Liver (tissue), 9 donors: ENCODE measurements around the gene CFAP54. TPM values are rescaled to one million over a fixed set of nuclear protein-coding genes. Genes with fewer than 3 reads are reported as not detected.
"Not testable (repeated sequence)": the region's sequence is repeated elsewhere in the genome, so short reads cannot be mapped to it uniquely, and the experiment has no call there.

ENCODE experiments used
- DNase-seq: peaks from one replicate; pipeline ENCODE4 v3.0.0-alpha.2; 2017; ENCODE audit warnings: low spot score
- H3K27ac ChIP-seq, 2 donors: one replicate each; pipeline ENCODE4 v1.7.0; 2013; ENCODE audit warnings: inconsistent platforms in 2 of 2, low read length in 2 of 2, control low read depth in 1 of 2, low read depth in 1 of 2, mild to moderate bottlenecking in 1 of 2
- H3K27me3 ChIP-seq, 4 donors: one replicate each; pipeline versions ENCODE4 v1.6.1 to v1.7.0; 2013; ENCODE audit warnings: low read length in 3 of 4, inconsistent platforms in 1 of 4, mild to moderate bottlenecking in 1 of 4, moderate library complexity in 1 of 4; ENCODE audit not compliant: control insufficient read depth in 4 of 4, insufficient read depth in 4 of 4
- H3K36me3 ChIP-seq, 4 donors: one replicate each; pipeline versions ENCODE4 v1.6.1 to v1.7.0; 2013; ENCODE audit warnings: low read length in 3 of 4, mild to moderate bottlenecking in 3 of 4, low read depth in 1 of 4, moderate library complexity in 1 of 4; ENCODE audit not compliant: control insufficient read depth in 4 of 4, insufficient read depth in 3 of 4
- H3K4me1 ChIP-seq, 4 donors: one replicate each; pipeline versions ENCODE4 v1.6.1 to v1.7.0; 2013; ENCODE audit warnings: low read length in 3 of 4, mild to moderate bottlenecking in 3 of 4, moderate library complexity in 1 of 4; ENCODE audit not compliant: control insufficient read depth in 4 of 4, insufficient read depth in 4 of 4
- H3K4me3 ChIP-seq, 3 donors: one replicate each; pipeline versions ENCODE4 v1.6.1 to v1.7.0; 2013; ENCODE audit warnings: low read length in 3 of 3, control low read depth in 1 of 3, low read depth in 1 of 3, mild to moderate bottlenecking in 1 of 3
- H3K9ac ChIP-seq, 2 donors: one replicate each; pipeline ENCODE4 v1.7.0; 2013; ENCODE audit warnings: low read length in 2 of 2, mild to moderate bottlenecking in 2 of 2, moderate library complexity in 2 of 2, control low read depth in 1 of 2, low read depth in 1 of 2
- H3K9me3 ChIP-seq, 4 donors: one replicate each; pipeline versions ENCODE4 v1.6.1 to v1.7.0; 2013; ENCODE audit warnings: low read length in 3 of 4; ENCODE audit not compliant: control insufficient read depth in 4 of 4
- ATF3 ChIP-seq: IDR thresholded peaks from 2 replicates; pipeline ENCODE4 v1.6.1; 2016; ENCODE audit warnings: antibody characterized with exemption
- EGR1 ChIP-seq, 2 donors: IDR thresholded peaks; 2 replicates each; pipeline ENCODE4 v1.6.1; 2016 to 2018; ENCODE audit warnings: antibody characterized with exemption in 2 of 2, low read depth in 2 of 2
- FOXA1 ChIP-seq: IDR thresholded peaks from 2 replicates; pipeline ENCODE4 v1.6.1; 2016; ENCODE audit warnings: antibody characterized with exemption
- FOXA2 ChIP-seq: IDR thresholded peaks from 2 replicates; pipeline ENCODE4 v1.6.1; 2016; ENCODE audit warnings: antibody characterized with exemption
- HNF4A ChIP-seq, 2 donors: conservative IDR thresholded peaks; 2 replicates each; pipeline ENCODE4 v1.6.1; 2016; ENCODE audit warnings: antibody characterized with exemption in 2 of 2, mild to moderate bottlenecking in 2 of 2
- HNF4G ChIP-seq: IDR thresholded peaks from 2 replicates; pipeline ENCODE4 v1.6.1; 2016; ENCODE audit warnings: antibody characterized with exemption
- JUND ChIP-seq, 2 donors: IDR thresholded peaks; 2 replicates each; pipeline ENCODE4 v1.6.1; 2016; ENCODE audit warnings: antibody characterized with exemption in 2 of 2
- NR2F2 ChIP-seq: IDR thresholded peaks from 2 replicates; pipeline ENCODE4 v1.6.1; 2016; ENCODE audit warnings: antibody characterized with exemption
- RAD21 ChIP-seq, 2 donors: IDR thresholded peaks; 2 replicates each; pipeline ENCODE4 v1.6.1; 2016; ENCODE audit warnings: antibody characterized with exemption in 2 of 2, mild to moderate bottlenecking in 2 of 2
- REST ChIP-seq: IDR thresholded peaks from 2 replicates; pipeline ENCODE4 v1.6.1; 2016; ENCODE audit warnings: antibody characterized with exemption, mild to moderate bottlenecking
- RXRA ChIP-seq, 2 donors: IDR thresholded peaks; 2 replicates each; pipeline ENCODE4 v1.6.1; 2017 to 2018; ENCODE audit warnings: antibody characterized with exemption in 2 of 2, mild to moderate bottlenecking in 1 of 2
- SP1 ChIP-seq: IDR thresholded peaks from 2 replicates; pipeline ENCODE4 v1.6.1; 2018; ENCODE audit warnings: antibody characterized with exemption, mild to moderate bottlenecking
- TAF1 ChIP-seq: conservative IDR thresholded peaks from 2 replicates; pipeline ENCODE4 v1.6.1; 2016; ENCODE audit warnings: antibody characterized with exemption, mild to moderate bottlenecking
- YY1 ChIP-seq: IDR thresholded peaks from 2 replicates; pipeline ENCODE4 v1.6.1; 2016; ENCODE audit warnings: antibody characterized with exemption, mild to moderate bottlenecking
- ZBTB33 ChIP-seq: IDR thresholded peaks from 2 replicates; pipeline ENCODE4 v1.6.1; 2016; ENCODE audit warnings: antibody characterized with exemption
- WGBS: extraction: QIAGEN DNeasy Blood & Tissue Kit; methylation state at CpG from one replicate; pipeline ENCODE4 v1.1.7; 2013; 5-methylcytosine and 5-hydroxymethylcytosine counted together
- polyA plus RNA-seq, 2 donors: library from polyadenylated mRNA; stranded (reverse) in 1 of 2; unstranded in 1 of 2; fragments of 200-250 nt in 1 of 2; fragments of >200 nt in 1 of 2; fragmentation: Nextera tagmentation in 1 of 2; extraction: Ambion mirVana in 1 of 2; gene quantifications; one replicate each; pipeline versions ENCODE4 v1.2.1 to v1.2.3, GENCODE V29; 2013 to 2015
- total RNA-seq, 2 donors: library from RNA; depleted of rRNA; stranded (reverse); fragments of >200 nt; gene quantifications; one replicate each; pipeline ENCODE4 v1.2.3, GENCODE V29; 2014
- donor health status: healthy.
- donor health status: healthy.
- donor health status: healthy.
- donor health status: healthy.
- donor health status: healthy.

Gene CFAP54
- total and polyA plus RNA-seq, 4 donors: 0.01 to 0.19 (median 0.15) TPM

GRCh38 chr12:96456265-96456974 is 33.0 kb upstream of the CFAP54 start:
- DNase-seq: no peak
- H3K27me3 ChIP-seq: no peaks in the 10 kb centered on the region
- TF ChIP-seq JUND (IDR thresholded peaks at IDR 0.05) (no peak), TAF1 (no peak), RXRA (IDR thresholded peaks at IDR 0.05) (no peak), FOXA2 (no peak), YY1 (no peak), REST (no peak), ATF3 (no peak), NR2F2 (no peak)
- no peak overlapping the region for H3K4me3 ChIP-seq
- H3K9me3 ChIP-seq: no peaks in the 10 kb centered on the region
- H3K4me1 ChIP-seq: no peaks in the 10 kb centered on the region
- no peak overlapping the region for H3K9ac ChIP-seq
- H3K36me3 ChIP-seq: no peaks in the 10 kb centered on the region
- WGBS: 86% methylated on average over 5 of the region's 5 CpGs
- H3K27ac ChIP-seq: no peak overlapping the region

- H3K9me3 ChIP-seq: no peaks in the 10 kb centered on the region
- no peaks in the 10 kb centered on the region for H3K4me1 ChIP-seq
- no peak overlapping the region for H3K4me3 ChIP-seq
- no peaks in the 10 kb centered on the region for H3K27me3 ChIP-seq
- TF ChIP-seq HNF4G (no peak), TAF1 (no peak), ZBTB33 (no peak), EGR1 (IDR thresholded peaks at IDR 0.05; ENCODE audit: low read depth in 2 of 2) (no peak), RAD21 (IDR thresholded peaks at IDR 0.05) (no peak), SP1 (no peak), FOXA1 (no peak), HNF4A (conservative IDR thresholded peaks at IDR 0.05) (no peak)
- no peak for DNase-seq
- H3K9ac ChIP-seq: no peak overlapping the region
- no peak overlapping the region for H3K27ac ChIP-seq
- 93% methylated on average over 4 of the region's 4 CpGs for WGBS
- H3K36me3 ChIP-seq: no peaks in the 10 kb centered on the region
Measured at GRCh38 chr12:96457191-96457930, 32.0 kb upstream of the CFAP54 start.

GRCh38 chr12:96459281-96459680 is 30.1 kb upstream of the CFAP54 start:
- H3K27me3 ChIP-seq, H3K36me3 ChIP-seq, H3K4me3 ChIP-seq, H3K9ac ChIP-seq, DNase-seq, H3K27ac ChIP-seq, H3K9me3 ChIP-seq, H3K4me1 ChIP-seq: not testable (repeated sequence)
- WGBS: 92% methylated on average over 6 of the region's 6 CpGs
